Activated T-cell treated with anti-CD3 and anti-CD28 coated beads for 48 hours (primary cell): ENCODE results near the gene DMD.

Experiments
- DNase-seq: peaks from one replicate; pipeline ENCODE4 v3.0.0-alpha.2; 2020; ENCODE audit warnings: low read depth

Gene DMD

DNA sequence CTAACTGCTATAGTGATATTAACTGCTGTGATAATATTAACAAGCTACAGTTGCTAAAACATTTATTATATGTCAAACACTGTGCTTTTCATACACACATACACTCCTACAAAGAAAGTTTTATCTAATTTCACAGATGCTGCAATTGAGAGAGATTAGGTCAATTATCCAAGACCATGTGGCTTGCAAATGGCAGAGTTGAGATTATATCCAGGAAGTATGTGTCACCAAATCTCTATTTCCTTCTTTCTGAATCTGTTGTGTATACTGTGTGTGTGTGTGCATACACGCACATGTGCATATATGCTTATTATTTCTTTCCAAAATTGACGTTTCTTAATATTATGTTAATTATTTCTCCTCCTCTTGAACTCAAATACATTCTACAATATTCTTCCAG is 1363.6 kb downstream of the DMD start:
- no peak for DNase-seq

DNA sequence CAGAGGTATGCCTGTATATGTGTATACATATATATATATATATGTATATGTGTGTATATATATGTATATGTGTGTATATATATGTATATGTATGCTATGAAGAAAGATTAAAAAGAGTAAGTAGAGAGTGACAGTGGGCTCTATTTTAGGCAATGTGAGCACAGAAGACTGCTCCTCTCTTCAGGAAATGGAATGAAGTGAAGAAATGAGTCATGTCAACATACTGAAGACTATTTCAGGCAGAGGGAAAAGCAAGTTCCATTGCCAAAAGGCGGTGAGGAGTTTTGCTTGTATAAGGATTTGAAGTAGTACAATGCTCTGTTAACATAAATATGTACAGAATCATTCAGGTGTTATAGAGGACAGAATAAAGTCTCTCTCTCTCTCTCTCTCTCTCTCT is 1366.3 kb downstream of the DMD start:
- DNase-seq: no peak

DNA sequence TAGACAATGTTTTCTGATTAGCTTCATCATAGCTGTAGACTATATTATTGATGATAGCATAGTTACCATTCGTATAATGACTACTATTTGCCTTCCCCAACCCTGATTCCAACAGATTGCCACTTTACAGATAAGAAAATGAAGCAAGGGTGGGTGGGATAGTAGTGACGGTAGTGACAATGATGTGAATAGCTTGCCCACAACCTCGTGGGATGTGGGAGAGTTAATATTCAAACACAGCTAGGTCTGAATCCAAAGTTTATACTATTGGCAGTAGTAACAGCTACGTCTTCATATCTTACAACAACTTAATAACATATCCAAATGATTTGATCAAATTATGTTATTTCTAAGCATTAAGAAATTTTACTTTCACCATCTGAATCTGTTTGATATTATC is 1372.7 kb downstream of the DMD start:
- DNase-seq: no peak

DNA sequence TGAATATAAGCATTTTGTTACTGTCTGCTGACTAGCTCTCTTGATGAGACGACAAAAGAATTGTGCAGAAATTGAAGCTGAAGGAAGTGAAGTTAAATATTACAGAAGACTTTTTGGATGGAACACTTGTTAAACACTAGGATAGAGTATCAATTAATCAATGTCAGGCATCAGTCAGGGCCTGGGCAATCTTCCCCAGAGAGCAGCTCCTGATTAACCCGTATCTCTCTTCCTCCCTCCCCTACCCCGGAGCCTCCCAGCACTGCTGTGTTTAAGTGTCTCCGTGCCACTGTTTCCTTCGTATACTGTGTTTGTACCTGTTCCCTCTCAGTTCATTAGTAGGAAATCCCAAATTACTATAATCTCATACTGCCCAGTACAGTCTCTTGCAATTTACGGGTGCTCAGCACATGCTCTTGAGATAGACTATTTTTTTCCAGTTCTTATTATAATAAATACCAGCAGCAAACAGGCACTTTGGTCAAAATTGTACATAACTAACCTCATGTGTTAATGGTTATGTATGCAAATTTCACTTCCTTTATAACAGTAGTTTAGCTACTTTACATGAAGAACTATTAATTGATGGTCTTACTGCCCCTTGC is 1373.8 kb downstream of the DMD start:
- DNase-seq: no peak

DNA sequence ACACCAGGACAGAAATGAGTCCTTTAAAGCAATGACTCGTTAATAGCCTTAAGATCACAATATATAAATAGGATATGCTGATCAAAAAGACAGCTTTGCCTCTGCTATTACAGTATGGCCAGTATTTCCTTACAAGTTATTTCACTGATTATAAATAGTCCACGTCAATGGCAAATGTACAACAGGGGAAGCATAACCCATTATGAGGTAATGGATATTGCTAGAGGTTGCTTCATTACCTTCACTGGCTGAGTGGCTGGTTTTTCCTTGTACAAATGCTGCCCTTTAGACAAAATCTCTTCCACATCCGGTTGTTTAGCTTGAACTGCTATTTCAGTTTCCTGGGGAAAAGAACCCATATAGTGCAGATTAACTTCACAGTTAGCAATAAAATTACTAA is 1374.9 kb downstream of the DMD start:
- no peak for DNase-seq

DNA sequence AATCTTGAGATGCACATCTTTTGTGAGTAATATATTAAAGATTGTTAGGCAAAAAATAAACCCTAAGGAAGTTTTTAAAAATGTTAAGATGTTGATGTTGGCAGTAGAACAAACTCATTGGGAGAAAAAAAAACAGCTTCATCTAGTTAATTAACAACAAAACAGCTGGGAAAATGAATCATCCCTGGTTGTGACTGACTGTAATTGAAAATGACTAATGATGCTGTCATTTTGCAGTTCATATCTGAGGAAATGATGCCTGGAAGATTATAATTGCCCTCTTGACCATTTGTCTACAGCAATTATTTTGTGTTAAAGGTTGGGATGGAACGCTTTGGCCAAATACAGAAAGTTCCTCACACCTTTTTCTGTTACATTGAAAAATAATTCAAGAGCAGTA is 1379.1 kb downstream of the DMD start:
- no peak for DNase-seq

DNA sequence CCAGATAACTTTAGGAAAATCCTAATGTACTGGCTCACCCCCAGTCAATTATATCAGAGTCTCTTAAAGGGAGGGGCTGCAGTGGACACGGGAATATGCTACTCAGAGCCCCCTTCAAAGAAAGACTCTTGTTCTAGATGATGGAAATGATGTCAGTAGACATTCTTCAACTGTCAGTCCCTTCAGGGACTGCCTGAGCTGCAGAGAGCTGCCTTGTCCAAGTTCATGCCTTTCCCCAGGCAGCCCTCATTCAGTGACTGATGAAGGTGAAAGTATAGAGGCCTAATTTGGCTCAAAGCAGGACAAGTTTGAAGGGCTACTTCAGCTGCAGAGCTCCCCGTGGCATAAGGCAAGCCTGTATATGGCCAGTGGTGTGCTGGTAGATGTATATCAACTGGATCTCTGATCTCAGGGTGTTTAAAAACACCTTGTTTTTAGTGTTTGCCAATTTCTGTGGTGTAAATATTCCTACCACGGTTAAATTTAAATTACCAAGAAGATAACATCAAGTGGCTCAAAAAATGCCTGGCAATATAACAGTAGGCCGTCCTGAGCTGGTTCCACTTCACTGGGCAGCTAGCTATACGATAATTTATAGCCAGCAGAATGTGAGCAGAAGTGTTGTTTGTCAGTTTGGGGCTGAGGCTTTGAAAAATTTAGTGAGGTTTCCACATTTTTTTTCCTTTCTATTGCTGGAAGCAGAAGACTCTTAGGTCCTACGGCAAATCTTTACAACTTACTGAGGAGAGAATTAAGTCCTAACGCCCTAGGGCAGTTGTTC is 1390.7 kb downstream of the DMD start:
- DNase-seq: no peak

DNA sequence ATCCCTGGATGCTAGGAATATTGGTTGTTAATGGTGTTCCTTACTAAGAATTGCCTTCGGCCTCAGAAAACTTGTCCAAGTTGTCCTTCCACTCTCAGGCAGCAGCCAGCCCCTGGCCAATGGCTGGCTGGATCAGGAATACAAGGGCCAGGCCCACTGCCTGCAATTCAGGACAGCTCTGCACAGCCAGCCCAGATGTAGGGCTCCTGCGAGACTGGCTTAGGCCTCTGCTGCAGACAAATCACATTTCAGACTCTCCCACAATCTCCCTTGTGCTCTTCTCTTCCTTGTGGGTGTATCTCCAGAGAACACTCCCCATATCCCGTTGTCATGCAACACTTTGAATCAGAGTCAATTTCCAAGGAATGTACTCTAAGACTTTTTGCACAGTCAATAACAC is 1391.9 kb downstream of the DMD start:
- DNase-seq: no peak

DNA sequence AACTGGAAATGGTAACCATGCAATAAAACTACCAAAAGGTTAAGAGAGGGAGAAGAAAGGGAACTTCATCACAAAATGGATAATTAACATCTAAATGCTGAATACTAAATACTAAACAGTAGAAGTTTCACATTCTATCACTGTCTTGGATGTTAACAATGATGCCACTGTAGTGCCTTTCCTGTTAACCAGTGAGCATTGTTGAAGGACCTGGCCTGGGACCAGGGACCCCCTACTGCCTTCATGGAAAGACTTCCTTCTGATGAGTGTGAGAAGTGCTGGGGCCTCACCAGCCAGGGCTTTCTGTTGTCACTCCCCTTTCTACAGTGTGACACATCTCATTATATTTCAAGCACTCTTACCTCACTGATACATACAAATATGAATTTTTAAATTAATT is 1400.2 kb downstream of the DMD start:
- DNase-seq: no peak

DNA sequence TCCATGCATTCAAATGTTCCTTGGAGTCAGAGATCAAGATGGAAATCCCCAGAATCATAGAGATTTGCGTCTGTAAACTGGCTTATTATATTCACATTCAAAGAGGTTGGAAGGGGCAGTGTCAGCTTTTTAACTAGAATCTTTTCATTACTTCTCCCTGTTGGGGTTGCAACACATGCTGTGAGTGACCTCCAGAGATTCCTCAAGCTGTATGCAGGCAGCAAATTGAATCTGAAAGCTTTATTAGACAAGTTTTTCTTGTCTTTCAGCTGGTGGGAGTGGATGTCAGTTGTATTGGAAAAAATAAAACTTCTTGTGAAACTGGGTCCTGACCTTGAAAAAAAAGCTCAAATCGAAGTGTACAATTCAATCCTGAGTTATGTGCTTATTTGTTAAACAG is 1403.0 kb downstream of the DMD start:
- no peak for DNase-seq

DNA sequence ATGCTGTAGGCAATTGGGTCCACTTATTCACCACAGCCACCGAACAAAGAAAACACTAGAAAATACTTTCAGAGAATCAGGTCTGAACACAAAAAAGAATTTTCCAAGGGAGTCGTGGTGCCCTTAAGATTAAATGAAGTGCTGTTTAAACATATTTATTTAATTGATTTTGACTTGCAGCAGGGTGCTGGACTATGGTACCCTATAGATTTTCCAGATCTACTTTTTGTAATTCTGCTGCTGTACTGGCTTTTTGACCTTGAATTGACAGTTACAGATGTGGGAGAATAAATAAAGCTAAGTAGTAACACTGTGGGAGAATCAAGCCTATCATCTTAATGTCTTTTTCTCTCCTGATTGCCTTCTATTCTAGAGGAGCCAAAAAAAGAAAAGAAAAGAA is 1404.2 kb downstream of the DMD start:
- DNase-seq: no peak

DNA sequence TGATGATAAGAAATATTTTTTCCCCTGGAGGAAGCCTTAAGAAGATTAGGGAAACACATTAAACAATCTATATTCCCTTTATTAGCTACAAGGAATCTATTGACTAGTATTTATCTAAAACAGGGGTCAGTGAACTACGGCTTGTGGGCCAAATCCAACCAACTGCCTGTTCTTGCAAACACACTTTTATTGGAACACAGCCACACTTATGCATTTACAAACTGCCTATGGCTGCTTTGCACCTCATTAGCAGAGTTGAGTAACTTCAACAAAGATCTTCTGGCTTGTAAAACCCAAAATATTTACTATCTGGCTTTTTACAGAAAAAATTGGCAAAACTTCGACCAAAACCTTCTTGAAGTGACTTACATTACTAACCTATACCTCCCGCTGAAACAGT is 1405.6 kb downstream of the DMD start:
- DNase-seq: no peak

DNA sequence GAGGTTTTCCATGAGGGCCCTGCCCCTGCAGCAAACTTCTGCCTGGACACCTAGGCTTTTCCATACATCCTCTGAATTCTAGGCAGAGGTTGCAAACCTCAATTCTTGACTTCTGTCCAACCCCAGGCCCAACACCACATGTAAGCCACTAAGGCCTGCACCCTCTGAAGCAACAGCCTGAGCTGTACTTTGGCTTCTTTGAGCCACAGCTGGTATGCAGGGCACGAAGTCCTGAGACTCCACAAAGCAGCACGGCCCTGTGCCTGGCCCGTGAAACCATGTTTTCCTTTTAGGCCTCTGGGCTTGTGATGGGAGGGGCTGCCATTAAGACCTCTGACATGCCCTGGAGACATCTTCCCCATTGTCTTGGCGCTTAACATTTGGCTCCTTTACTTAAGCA is 1411.1 kb downstream of the DMD start:
- no peak for DNase-seq

DNA sequence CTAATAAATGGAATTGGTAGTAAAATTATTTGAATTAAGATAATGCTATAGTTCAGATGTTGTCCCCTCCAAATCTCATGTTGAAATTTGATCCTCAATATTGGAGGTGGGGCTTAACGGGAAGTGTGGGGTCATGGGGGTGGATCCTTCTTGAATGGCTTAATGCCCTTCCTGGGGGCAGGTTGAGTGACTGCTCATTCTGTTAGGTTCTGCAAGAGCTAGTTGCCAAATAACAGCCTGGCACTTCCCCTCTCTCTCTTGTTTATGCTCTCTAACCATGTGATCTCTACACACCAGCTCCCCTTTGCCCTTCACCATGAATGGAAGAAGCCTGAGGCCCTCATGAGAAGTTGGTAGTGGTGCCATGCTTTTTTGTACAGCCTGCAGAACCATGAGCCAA is 1414.7 kb downstream of the DMD start:
- no peak for DNase-seq

DNA sequence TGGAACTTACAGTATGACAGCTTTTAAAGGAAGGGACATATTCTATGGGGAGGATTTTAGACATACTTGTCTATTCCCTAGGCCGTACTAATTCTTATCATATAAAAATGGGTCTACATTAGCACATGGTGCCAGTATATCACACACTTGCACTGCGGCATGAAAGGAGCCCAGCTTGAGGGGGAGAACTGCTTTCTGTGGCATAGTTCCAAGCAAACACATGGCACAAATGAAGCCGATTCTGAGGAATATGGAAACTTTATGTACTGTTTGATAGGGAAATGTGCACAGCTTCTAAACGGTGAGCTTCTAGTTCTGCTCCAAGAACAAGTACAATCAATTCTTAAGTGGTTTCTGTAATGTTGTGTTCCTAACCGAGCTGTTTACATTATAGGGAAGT is 1463.9 kb downstream of the DMD start:
- no peak for DNase-seq

DNA sequence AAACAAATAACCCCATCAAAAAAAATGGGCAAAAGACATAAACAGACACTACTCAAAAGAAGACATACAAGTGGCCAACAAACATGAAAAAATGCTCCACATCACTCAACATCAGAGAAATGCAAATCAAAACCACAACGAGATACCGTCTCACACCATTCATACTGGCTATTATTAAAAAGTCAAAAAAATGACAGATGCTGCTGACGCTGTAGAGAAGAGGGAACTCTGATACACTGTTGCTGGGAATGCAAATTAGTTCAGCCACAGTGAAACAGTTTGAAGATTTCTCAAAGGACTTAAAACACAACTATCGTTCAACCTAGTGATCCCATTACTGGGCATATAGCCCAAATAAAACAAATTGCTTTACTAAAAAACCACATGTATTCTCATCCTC is 1468.3 kb downstream of the DMD start:
- DNase-seq: no peak

DNA sequence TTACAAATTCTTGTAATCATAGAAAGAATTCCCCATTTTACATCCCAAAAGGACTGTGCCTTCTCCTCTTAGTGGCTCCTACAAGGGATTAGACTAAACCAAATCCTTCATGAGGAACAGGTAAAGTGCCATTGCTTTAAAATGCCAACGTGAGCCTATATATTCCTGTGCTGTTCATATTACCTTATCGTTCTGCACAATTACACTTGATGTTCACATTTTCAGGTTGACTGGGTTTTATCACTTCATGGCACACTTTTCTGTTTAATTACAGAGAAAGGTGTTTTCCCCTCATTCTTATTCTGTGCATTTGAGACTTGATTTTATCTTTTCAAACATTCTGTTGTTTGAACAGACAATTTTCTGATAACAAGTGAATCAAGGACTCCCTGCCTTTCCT is 1493.9 kb downstream of the DMD start:
- no peak for DNase-seq

DNA sequence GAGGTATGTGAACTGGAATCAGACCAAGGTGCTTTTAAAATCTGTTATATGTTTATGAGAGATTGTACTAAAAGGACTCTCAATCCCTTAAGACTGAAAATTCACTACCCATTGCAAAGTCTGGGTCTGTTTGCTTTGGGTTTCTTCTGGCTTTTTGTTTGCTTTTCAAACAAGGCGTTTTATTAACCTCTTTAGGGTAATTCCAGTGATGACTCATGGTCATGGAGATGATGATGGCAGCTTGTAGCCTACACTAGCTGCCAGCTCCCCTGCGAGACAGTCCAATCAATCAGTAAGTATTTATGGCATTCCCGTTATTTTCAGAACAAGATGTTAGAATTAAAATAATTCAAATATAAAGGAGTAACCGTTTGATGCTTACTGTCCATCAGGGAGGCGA is 1495.7 kb downstream of the DMD start:
- no peak for DNase-seq

DNA sequence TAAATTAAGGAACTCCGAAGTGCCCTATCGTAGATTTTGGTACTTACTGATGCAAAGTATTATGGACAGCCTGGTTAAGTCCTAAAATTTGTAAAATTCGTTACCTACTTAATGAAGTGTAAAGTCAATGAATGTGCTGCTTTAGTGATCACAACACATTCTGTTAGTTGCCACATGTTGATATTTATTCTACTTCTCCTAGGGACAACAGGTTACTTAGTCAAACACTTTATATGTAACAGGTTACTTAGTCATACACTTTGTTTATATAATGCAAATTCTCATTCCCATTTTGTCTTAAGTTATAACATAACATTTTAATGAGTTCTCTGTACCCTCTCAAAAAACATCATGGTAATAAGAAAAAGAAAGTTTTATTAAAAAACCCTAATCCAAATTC is 1496.6 kb downstream of the DMD start:
- no peak for DNase-seq

DNA sequence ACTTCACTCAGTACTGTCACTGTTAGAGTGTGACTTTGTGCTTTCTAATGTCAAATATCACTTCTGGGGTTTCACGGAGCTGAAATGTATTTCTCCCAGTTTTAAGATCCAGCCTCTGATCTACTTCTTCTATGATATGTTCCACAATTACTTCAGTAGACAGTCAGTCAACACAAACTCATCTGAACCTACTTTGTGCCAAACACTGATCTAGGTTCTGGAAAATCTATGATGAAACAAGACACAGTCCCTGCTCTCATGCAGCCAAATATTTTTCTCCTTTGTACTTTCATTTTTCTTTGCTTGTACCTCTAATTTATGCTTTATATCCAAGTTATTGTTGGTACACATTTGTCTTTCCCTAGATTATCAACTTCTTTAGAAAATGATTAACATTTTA is 1498.2 kb downstream of the DMD start:
- DNase-seq: no peak

DNA sequence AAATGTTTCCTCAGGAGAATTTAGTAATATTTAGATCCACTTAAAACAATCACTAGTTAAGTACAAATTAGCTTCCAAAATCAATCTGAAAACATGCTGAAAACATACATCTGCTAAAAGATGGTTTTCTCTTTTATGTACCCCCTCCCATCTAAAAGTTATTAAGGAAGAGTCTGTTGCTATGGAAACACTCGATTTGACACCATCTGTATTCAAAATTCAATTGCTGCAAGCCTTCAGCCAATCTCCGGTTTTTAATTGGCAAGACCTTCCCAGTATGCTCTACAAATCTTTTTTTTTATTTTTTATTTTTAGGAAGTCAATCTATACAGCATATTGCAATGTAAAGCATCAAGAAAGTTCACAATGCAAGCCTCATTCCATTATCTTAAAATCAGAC is 1500.2 kb downstream of the DMD start:
- no peak for DNase-seq

DNA sequence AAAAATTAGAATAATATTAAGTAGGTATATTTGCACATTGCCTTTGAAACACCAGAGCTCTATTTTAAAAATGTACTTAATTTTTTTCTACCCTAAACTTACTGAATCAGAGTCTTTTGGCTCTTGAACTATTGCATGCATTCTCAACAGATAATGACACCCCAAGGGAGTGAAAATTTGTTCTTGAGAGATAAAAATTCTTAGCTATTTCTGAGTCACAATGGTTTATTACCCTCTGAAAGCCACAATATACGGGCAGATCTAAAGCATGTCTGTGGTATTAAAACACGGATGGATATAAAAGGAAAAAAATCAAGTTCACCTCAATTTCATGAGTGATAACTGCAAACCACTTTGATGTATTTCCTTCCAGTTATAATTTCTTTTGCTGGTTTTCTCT is 1503.2 kb downstream of the DMD start:
- DNase-seq: no peak

DNA sequence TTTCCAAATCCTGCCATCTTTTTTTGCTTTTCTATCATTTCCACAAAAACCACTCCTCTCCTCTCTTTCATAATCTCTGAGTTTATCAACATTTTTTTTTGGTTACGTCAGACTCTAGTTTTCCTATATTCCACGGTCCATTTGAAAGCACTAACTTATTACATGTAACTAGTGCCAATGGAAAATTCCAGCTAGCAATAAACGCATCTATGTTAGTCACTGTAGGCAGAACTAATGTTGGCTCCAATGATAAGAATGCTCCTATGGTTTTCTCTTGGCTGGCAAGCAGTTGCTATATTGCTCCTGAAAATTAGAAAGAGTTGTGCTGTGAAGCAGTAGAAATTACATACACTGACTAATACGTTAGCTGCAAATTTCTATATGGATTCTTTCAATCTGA is 1504.9 kb downstream of the DMD start:
- DNase-seq: no peak

DNA sequence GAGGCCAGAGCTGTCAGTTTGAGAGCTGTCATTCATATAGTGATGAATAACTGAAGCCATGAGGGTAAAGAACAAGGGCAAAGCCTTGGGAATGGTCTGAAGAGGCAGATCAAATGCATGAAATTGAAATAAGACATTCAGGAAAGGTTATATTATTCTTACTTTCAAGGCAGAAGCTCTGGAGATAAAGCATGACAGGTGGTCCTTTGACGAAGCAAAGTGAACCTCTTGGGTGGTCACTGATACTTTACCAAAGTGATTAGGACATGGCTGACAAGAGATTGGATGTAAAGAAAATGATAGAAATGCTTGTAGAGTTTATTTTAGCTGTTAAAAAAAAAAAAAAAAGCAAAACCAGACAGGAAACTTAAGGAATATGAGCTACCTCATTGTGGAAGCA is 1505.5 kb downstream of the DMD start:
- no peak for DNase-seq
